ENCODE data around the gene SLC5A4. TPM values are rescaled to one million over a fixed set of nuclear protein-coding genes. Genes with fewer than 3 reads are reported as not detected.
"Not testable (repeated sequence)": the region's sequence is repeated elsewhere in the genome, so short reads cannot be mapped to it uniquely, and the experiment has no call there.

The SLC5A4 gene
- total RNA-seq, 1 experiment from 2014 or later = not detected

- H3K9me3 Mint-ChIP-seq (ENCODE audit: low read depth, unreplicated experiment) = no peaks in the 10 kb centered on the region
- intact Hi-C loops (cut with micrococcal nuclease; ENCODE audit: unreplicated experiment) = no loop called here
- H3K27ac Mint-ChIP-seq (ENCODE audit: unreplicated experiment) = no peak overlapping the region
- no TSS peak for BruUV-seq (replicated peaks)
- CTCF ChIA-PET = interaction anchor here (1.6 kb wide), 1 partner anchor 66 kb away, joined by 5 read pairs; no protein-coding TSS in a partner anchor
- DNase-seq = no peak
- TF ChIP-seq CTCF (IDR thresholded peaks at IDR 0.05; ENCODE audit: unreplicated experiment) = no peak
- H3K36me3 Mint-ChIP-seq (ENCODE audit: insufficient read depth, unreplicated experiment) = peaks cover 11% of the 10 kb centered on the region
- H3K4me3 Mint-ChIP-seq (ENCODE audit: low read depth, unreplicated experiment) = no peak overlapping the region
- peaks cover 23% of the 10 kb centered on the region for H3K4me1 Mint-ChIP-seq (ENCODE audit: low read depth, unreplicated experiment)
- H3K27me3 Mint-ChIP-seq (ENCODE audit: unreplicated experiment) = peaks cover 52% of the 10 kb centered on the region
Measured at GRCh38 chr22:32199341-32199740, 55.8 kb downstream of the SLC5A4 start.

- DNase-seq; H3K27ac Mint-ChIP-seq (ENCODE audit: unreplicated experiment); H3K4me1 Mint-ChIP-seq (ENCODE audit: low read depth, unreplicated experiment); BruUV-seq (replicated peaks); intact Hi-C loops (cut with micrococcal nuclease; ENCODE audit: unreplicated experiment); H3K4me3 Mint-ChIP-seq (ENCODE audit: low read depth, unreplicated experiment); H3K9me3 Mint-ChIP-seq (ENCODE audit: low read depth, unreplicated experiment); H3K36me3 Mint-ChIP-seq (ENCODE audit: insufficient read depth, unreplicated experiment): not testable (repeated sequence)
- CTCF ChIA-PET = interaction anchor here (0.7 to 1.6 kb wide), 2 partner anchors 12 to 68 kb away, joined by 5 to 13 read pairs; no protein-coding TSS in a partner anchor
- H3K27me3 Mint-ChIP-seq (ENCODE audit: unreplicated experiment) = peaks cover 46% of the 10 kb centered on the region
Measured at GRCh38 chr22:32197553-32198226, 57.5 kb downstream of the SLC5A4 start.

GRCh38 chr22:32195900-32196299, 59.2 kb downstream of the SLC5A4 start:
- intact Hi-C loops (cut with micrococcal nuclease; ENCODE audit: unreplicated experiment); H3K4me1 Mint-ChIP-seq (ENCODE audit: low read depth, unreplicated experiment); H3K36me3 Mint-ChIP-seq (ENCODE audit: insufficient read depth, unreplicated experiment); CTCF ChIA-PET; BruUV-seq (replicated peaks); H3K9me3 Mint-ChIP-seq (ENCODE audit: low read depth, unreplicated experiment); H3K4me3 Mint-ChIP-seq (ENCODE audit: low read depth, unreplicated experiment); DNase-seq; H3K27ac Mint-ChIP-seq (ENCODE audit: unreplicated experiment): not testable (repeated sequence)
- peaks cover 64% of the 10 kb centered on the region for H3K27me3 Mint-ChIP-seq (ENCODE audit: unreplicated experiment)

GRCh38 chr22:32193346-32193745, 61.8 kb downstream of the SLC5A4 start:
- H3K9me3 Mint-ChIP-seq (ENCODE audit: low read depth, unreplicated experiment); H3K36me3 Mint-ChIP-seq (ENCODE audit: insufficient read depth, unreplicated experiment); DNase-seq; H3K4me1 Mint-ChIP-seq (ENCODE audit: low read depth, unreplicated experiment); CTCF ChIA-PET; intact Hi-C loops (cut with micrococcal nuclease; ENCODE audit: unreplicated experiment); BruUV-seq (replicated peaks); H3K27ac Mint-ChIP-seq (ENCODE audit: unreplicated experiment); H3K4me3 Mint-ChIP-seq (ENCODE audit: low read depth, unreplicated experiment): not testable (repeated sequence)
- peaks cover 85% of the 10 kb centered on the region for H3K27me3 Mint-ChIP-seq (ENCODE audit: unreplicated experiment)

GRCh38 chr22:32191021-32191420, 64.1 kb downstream of the SLC5A4 start:
- BruUV-seq (replicated peaks); H3K27ac Mint-ChIP-seq (ENCODE audit: unreplicated experiment); intact Hi-C loops (cut with micrococcal nuclease; ENCODE audit: unreplicated experiment); H3K9me3 Mint-ChIP-seq (ENCODE audit: low read depth, unreplicated experiment); DNase-seq; H3K4me1 Mint-ChIP-seq (ENCODE audit: low read depth, unreplicated experiment); CTCF ChIA-PET; H3K36me3 Mint-ChIP-seq (ENCODE audit: insufficient read depth, unreplicated experiment); H3K4me3 Mint-ChIP-seq (ENCODE audit: low read depth, unreplicated experiment): not testable (repeated sequence)
- H3K27me3 Mint-ChIP-seq (ENCODE audit: unreplicated experiment) = peaks cover 73% of the 10 kb centered on the region

GRCh38 chr22:32185821-32186220, 69.3 kb downstream of the SLC5A4 start:
- DNase-seq = no peak
- no peak for TF ChIP-seq CTCF (IDR thresholded peaks at IDR 0.05; ENCODE audit: unreplicated experiment)
- no peak overlapping the region for H3K4me3 Mint-ChIP-seq (ENCODE audit: low read depth, unreplicated experiment)
- H3K4me1 Mint-ChIP-seq (ENCODE audit: low read depth, unreplicated experiment) = no peaks in the 10 kb centered on the region
- no peaks in the 10 kb centered on the region for H3K9me3 Mint-ChIP-seq (ENCODE audit: low read depth, unreplicated experiment)
- peaks cover 42% of the 10 kb centered on the region for H3K27me3 Mint-ChIP-seq (ENCODE audit: unreplicated experiment)
- CTCF ChIA-PET = no interaction called here
- H3K27ac Mint-ChIP-seq (ENCODE audit: unreplicated experiment) = no peak overlapping the region
- BruUV-seq (replicated peaks) = no TSS peak
- intact Hi-C loops (cut with micrococcal nuclease; ENCODE audit: unreplicated experiment) = no loop called here
- H3K36me3 Mint-ChIP-seq (ENCODE audit: insufficient read depth, unreplicated experiment) = no peaks in the 10 kb centered on the region

Measured in Calu3 (cell line).